Muscle layer of colon (tissue), 2 donors: ENCODE results near the gene AGTRAP.

Experiments used
- H3K27ac ChIP-seq: one replicate; pipeline ENCODE4 v1.7.0; 2013; ENCODE audit warnings: low read depth, mild to moderate bottlenecking, low read length, moderate library complexity
- H3K27me3 ChIP-seq, 2 donors: one replicate each; pipeline ENCODE4 v1.7.0; 2013; ENCODE audit warnings: low read length in 2 of 2, mild to moderate bottlenecking in 2 of 2; ENCODE audit not compliant: insufficient read depth in 2 of 2, control insufficient read depth in 1 of 2
- H3K36me3 ChIP-seq: one replicate; pipeline ENCODE4 v1.7.0; 2013; ENCODE audit warnings: mild to moderate bottlenecking, low read length; ENCODE audit not compliant: insufficient read depth
- H3K4me1 ChIP-seq: one replicate; pipeline ENCODE4 v1.7.0; 2013; ENCODE audit warnings: mild to moderate bottlenecking, low read length; ENCODE audit not compliant: insufficient read depth
- H3K4me3 ChIP-seq, 2 donors: one replicate each; pipeline ENCODE4 v1.7.0; 2013; ENCODE audit warnings: low read length in 2 of 2, low read depth in 1 of 2, mild to moderate bottlenecking in 1 of 2, moderate library complexity in 1 of 2
- H3K9ac ChIP-seq: one replicate; pipeline ENCODE4 v1.7.0; 2013; ENCODE audit warnings: low read length
- H3K9me3 ChIP-seq: one replicate; pipeline ENCODE4 v1.7.0; 2013; ENCODE audit warnings: mild to moderate bottlenecking, low read length
- donor health status: abdominal sarcoma.
- donor health status: Adenocarcinoma of cecum.

AGTRAP gene

DNA sequence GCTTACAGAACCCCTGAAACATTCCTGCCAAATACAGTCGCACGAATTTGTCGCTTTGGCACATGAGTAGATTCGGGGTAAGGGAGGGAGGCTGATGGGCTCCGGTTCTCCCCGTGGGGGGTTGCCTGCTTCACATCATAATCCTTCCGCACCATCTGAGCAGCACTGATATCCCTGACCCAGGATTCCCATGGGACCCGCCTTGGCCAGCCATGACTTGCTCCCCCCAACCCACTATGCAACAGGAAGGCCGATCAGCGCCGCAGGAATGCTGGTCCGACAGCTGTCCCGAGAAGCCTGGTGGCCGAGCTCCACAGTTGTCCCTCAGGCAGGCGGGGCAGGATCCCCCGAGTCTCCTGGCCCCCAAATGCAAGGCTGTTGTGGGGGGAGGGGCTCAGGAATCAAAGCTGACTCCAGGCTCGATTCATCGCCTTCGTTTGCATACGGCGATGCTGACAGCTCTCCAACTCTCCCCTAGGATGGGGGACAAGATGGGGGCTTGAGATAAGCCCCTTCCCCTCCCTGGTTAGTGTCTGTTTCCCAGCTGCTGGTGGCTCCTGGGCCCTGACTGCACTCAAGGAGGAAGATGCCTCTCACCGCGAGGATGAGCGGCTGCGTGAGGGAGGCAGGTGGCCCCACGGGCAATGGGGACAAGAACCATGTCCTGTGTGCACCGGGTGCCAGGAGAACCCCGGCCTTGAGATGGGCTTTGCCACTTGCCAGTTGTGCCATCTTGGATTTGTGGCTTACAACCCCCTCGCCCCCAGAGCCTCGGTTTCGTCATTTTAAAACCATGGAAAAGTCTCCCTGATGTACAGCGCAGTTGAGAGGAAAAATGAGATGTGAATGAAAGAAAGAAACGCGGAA, 35.1 kb upstream of the AGTRAP start:
- Histone ChIP-seq H3K9me3 (no peaks in the 10 kb centered on the region), H3K27me3 (peaks cover 6 to 28% of the 10 kb centered on the region in 2 donors), H3K36me3 (no peaks in the 10 kb centered on the region), H3K9ac (no peak overlapping the region), H3K4me3 (no peak overlapping the region), H3K4me1 (peaks cover 10% of the 10 kb centered on the region), H3K27ac (no peak overlapping the region)

DNA sequence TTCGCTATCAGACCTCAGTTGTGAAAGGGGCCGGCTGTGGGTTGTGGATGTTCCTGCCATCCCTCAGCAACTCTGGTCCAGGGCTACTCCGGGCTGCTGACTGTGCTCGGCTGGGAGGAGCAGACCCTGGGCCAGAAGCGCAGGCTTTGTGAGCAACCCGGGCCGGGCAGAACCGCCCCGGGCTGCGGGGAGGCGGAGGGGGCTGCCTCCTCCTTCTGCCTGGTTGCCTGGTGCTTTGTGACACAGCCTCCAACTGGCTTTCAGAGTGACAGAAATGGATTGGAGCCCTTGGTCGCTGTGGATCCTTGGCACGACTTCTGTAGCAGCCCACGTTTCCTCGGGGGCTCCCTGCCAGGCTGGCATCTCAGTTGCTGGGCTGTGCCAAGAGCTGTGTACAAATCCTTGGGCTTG, 34.4 kb upstream of the AGTRAP start:
- H3K4me1 ChIP-seq = peaks cover 10% of the 10 kb centered on the region
- no peaks in the 10 kb centered on the region for H3K9me3 ChIP-seq
- H3K27me3 ChIP-seq = peaks cover 6 to 33% of the 10 kb centered on the region in 2 donors
- no peak overlapping the region for H3K9ac ChIP-seq
- H3K27ac ChIP-seq = no peak overlapping the region
- no peaks in the 10 kb centered on the region for H3K36me3 ChIP-seq
- H3K4me3 ChIP-seq = no peak overlapping the region

DNA sequence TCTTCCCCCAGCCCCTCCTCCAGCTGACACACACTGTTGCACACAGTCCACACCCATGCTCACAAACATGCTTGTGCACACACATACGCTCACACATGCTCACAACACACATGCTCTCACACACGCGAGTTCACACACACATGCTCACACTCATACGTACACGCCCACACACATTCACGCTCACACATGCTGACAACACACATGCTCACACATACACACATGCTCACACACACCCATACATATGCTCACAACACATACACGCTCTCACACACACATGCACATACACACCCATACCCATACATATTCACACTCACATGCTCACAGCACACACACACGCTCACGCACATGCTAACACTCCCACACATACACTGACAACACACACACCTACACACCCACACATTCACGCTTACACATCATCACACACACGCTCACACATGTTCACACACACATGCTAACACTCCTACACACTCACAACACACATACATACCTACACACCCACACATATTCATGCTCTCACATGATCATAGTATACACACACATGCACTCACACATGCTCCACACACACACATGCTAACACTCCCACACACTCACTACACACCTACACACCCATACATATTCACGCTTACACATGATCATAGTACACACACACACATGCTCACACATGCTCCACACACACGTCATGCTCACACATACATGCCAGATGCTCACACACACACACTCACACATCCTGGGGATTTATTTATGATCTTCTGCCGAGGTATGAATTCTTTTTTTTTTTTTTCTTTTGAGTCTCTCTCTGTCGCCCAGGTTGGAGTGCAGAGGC, 33.7 kb upstream of the AGTRAP start:
- Histone ChIP-seq H3K4me1 (peaks cover 10% of the 10 kb centered on the region), H3K9ac (no peak overlapping the region), H3K27ac (no peak overlapping the region), H3K9me3 (no peaks in the 10 kb centered on the region), H3K27me3 (peaks cover 6 to 33% of the 10 kb centered on the region in 2 donors), H3K36me3 (no peaks in the 10 kb centered on the region), H3K4me3 (no peak overlapping the region)

DNA sequence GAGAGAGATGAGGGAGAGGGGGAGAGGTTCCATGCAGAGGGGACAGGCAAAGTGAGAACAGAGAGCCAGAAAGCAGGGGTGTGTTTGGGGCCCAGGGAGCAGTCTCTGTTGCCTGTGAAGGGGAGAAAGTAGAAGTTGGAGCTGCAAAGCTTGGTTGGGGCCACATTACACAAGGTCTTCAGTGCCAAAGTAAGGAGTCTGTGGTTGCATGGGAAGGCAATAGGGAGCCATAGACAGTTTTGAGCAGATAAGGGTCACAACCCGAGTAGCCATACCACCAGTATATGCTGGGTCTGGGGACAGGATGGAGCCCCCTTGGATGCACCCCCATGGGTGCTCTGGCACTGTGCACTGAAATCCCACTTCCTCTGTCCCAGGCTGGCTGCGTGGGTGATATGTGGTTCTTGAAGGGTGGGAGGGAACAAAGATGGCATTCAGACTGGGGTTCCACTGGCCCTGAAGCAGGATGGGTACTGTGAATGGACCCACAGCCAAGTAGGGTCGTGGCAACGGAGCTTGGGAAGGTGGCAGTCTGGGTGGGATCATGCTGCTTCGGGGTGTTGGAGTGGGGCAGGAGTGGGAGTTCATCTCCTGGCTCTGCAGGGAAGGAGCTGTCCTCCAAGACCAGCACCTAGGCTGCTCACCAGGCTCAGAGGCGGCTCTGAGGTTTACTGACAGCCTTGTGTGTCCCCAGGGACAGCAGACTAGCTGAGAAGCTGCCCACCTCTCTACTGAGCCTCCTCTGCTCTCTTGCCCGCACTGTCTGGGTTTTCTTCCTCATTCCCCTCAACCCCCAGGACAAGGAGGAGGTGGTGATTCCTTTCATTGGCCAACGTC, 32.4 kb upstream of the AGTRAP start:
- Histone ChIP-seq H3K4me1 (peaks cover 10% of the 10 kb centered on the region), H3K9ac (no peak overlapping the region), H3K9me3 (no peaks in the 10 kb centered on the region), H3K4me3 (no peak overlapping the region), H3K36me3 (no peaks in the 10 kb centered on the region), H3K27ac (no peak overlapping the region), H3K27me3 (peaks cover 6 to 32% of the 10 kb centered on the region in 2 donors)

GRCh38 chr1:11704194-11704529, 31.8 kb upstream of the AGTRAP start:
- Histone ChIP-seq H3K36me3 (no peaks in the 10 kb centered on the region), H3K9ac (no peak overlapping the region), H3K9me3 (no peaks in the 10 kb centered on the region), H3K4me1 (peaks cover 10% of the 10 kb centered on the region), H3K27me3 (peaks cover under 1 to 26% of the 10 kb centered on the region in 2 donors), H3K27ac (no peak overlapping the region), H3K4me3 (no peak overlapping the region)

- H3K9ac ChIP-seq = no peak overlapping the region
- H3K27ac ChIP-seq = no peak overlapping the region
- H3K36me3 ChIP-seq = no peaks in the 10 kb centered on the region
- H3K4me3 ChIP-seq = no peak overlapping the region
- no peaks in the 10 kb centered on the region for H3K9me3 ChIP-seq
- H3K27me3 ChIP-seq = peaks cover 0 to 25% of the 10 kb centered on the region in 2 donors
- peaks cover 10% of the 10 kb centered on the region for H3K4me1 ChIP-seq
Observed at GRCh38 chr1:11704691-11705475, 31.1 kb upstream of the AGTRAP start.

DNA sequence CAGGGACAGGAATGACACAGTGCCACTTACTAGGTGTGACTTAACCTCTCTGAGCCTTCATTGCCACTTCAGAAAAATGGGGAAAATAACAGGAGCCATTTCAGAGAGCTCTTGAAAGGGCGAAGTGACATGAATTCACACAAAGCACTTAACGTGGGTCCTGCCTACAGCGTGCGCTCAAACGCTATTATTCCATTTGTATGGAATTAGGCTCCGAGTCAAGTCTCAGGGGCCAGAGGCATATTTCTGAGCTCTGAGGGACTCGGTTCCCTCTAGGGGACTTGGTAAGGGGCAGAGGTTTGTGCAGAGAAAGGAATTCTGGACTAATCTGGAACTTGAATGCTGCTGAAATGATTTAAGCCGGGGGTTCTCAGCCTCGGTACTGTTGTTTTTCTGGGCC, 30.3 kb upstream of the AGTRAP start:
- Histone ChIP-seq H3K4me1 (peaks cover 10% of the 10 kb centered on the region), H3K9ac (no peak overlapping the region), H3K27me3 (peaks cover 0 to 24% of the 10 kb centered on the region in 2 donors), H3K36me3 (no peaks in the 10 kb centered on the region), H3K9me3 (no peaks in the 10 kb centered on the region), H3K27ac (no peak overlapping the region), H3K4me3 (no peak overlapping the region)

DNA sequence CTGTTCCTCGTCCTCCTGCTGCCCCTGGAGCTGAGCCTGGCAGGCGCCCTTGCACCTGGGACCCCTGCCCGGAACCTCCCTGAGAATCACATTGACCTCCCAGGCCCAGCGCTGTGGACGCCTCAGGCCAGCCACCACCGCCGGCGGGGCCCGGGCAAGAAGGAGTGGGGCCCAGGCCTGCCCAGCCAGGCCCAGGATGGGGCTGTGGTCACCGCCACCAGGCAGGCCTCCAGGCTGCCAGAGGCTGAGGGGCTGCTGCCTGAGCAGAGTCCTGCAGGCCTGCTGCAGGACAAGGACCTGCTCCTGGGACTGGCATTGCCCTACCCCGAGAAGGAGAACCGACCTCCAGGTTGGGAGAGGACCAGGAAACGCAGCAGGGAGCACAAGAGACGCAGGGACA, 29.6 kb upstream of the AGTRAP start:
- peaks cover 5% of the 10 kb centered on the region for H3K4me1 ChIP-seq
- no peaks in the 10 kb centered on the region for H3K36me3 ChIP-seq
- H3K4me3 ChIP-seq = no peak overlapping the region
- H3K27me3 ChIP-seq = peaks cover 0 to 19% of the 10 kb centered on the region in 2 donors
- no peaks in the 10 kb centered on the region for H3K9me3 ChIP-seq
- no peak overlapping the region for H3K9ac ChIP-seq
- H3K27ac ChIP-seq = no peak overlapping the region

GRCh38 chr1:11707621-11708276, 28.2 kb upstream of the AGTRAP start:
- no peaks in the 10 kb centered on the region for H3K9me3 ChIP-seq
- H3K27me3 ChIP-seq = peaks cover 0 to 20% of the 10 kb centered on the region in 2 donors
- H3K9ac ChIP-seq = no peak overlapping the region
- H3K4me3 ChIP-seq = no peak overlapping the region
- H3K4me1 ChIP-seq = no peaks in the 10 kb centered on the region
- H3K27ac ChIP-seq = no peak overlapping the region
- H3K36me3 ChIP-seq = no peaks in the 10 kb centered on the region

GRCh38 chr1:11708554-11709350, 27.2 kb upstream of the AGTRAP start:
- Histone ChIP-seq H3K9me3 (no peaks in the 10 kb centered on the region), H3K36me3 (no peaks in the 10 kb centered on the region), H3K9ac (no peak overlapping the region), H3K4me1 (no peaks in the 10 kb centered on the region), H3K27ac (no peak overlapping the region), H3K4me3 (no peak overlapping the region), H3K27me3 (peaks cover 0 to 11% of the 10 kb centered on the region in 2 donors)
